Activated T-helper 9 cell treated with anti-CD3 and anti-CD28 coated beads, Interleukin-2, amount 50 U/mL, for 16 hours (primary cell): ENCODE data around the gene DENND6B.
"Not testable (repeated sequence)": the region's sequence is repeated elsewhere in the genome, so short reads cannot be mapped to it uniquely, and the experiment has no call there.

Source experiments
- DNase-seq: peaks from one replicate; pipeline ENCODE4 v3.0.0-alpha.2; 2020; ENCODE audit warnings: low read depth

Gene DENND6B

GRCh38 chr22:50338860-50339462 lies 12.1 kb upstream of the DENND6B start:
- DNase-seq = no peak

- DNase-seq = no peak
These were observed 11.3 kb upstream of the DENND6B start for GRCh38 chr22:50338042-50338573.

- no peak for DNase-seq
These were observed 10.6 kb upstream of the DENND6B start for GRCh38 chr22:50337262-50338041.

- not testable (repeated sequence) for DNase-seq
These were observed 7.6 kb upstream of the DENND6B start for GRCh38 chr22:50334433-50334832.

GRCh38 chr22:50329236-50329635 lies 2.4 kb upstream of the DENND6B start:
- DNase-seq = no peak

GRCh38 chr22:50327711-50328019 lies 853 bp upstream of the DENND6B start:
- DNase-seq = no peak

- DNase-seq = no peak
These were observed 422 bp downstream of the DENND6B start for GRCh38 chr22:50326225-50326955.

- DNase-seq = no peak
These were observed 1.2 kb downstream of the DENND6B start for GRCh38 chr22:50325444-50326224.

GRCh38 chr22:50323900-50324299 lies 2.9 kb downstream of the DENND6B start:
- DNase-seq = no peak

- DNase-seq = not testable (repeated sequence)
These were observed 4.3 kb downstream of the DENND6B start for GRCh38 chr22:50322382-50323104.

- no peak for DNase-seq
These were observed 6.0 kb downstream of the DENND6B start for GRCh38 chr22:50320671-50321325.

- DNase-seq = no peak
These were observed 6.7 kb downstream of the DENND6B start for GRCh38 chr22:50320116-50320515.

GRCh38 chr22:50319503-50319951 lies 7.3 kb downstream of the DENND6B start:
- no peak for DNase-seq

- no peak for DNase-seq
These were observed 8.0 kb downstream of the DENND6B start for GRCh38 chr22:50318698-50319411.

- DNase-seq = no peak
These were observed 8.5 kb downstream of the DENND6B start for GRCh38 chr22:50318356-50318697.

GRCh38 chr22:50317674-50318073 lies 9.1 kb downstream of the DENND6B start:
- DNase-seq = no peak

GRCh38 chr22:50317178-50317577 lies 9.6 kb downstream of the DENND6B start:
- no peak for DNase-seq

- DNase-seq = no peak
These were observed 10.4 kb downstream of the DENND6B start for GRCh38 chr22:50316114-50317065.
